T-helper 22 cell (primary cell): ENCODE results near the gene FNDC1.

ENCODE experiments used
- DNase-seq: peaks from one replicate; pipeline ENCODE4 v3.0.0-alpha.2; 2020; ENCODE audit warnings: low read depth

The FNDC1 gene

DNA sequence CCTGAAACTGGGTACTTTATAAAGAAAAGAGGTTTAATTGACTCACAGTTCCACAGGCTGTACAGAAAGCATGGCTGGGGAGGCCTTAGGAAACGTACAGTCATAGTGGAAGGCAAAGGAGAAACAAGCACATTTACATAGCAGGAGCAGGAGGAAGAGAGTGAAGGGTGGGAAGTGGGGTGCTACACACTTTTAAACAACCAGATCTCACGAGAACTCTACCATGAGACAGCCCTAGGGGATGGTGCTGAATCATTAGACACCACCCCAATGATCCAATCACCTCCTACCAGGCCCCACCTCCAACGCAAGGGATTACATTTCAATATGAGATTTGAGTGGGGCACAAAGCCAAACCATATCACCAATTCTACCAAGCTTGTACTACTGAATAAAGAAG lies 7.4 kb upstream of the FNDC1 start:
- DNase-seq, result no peak

DNA sequence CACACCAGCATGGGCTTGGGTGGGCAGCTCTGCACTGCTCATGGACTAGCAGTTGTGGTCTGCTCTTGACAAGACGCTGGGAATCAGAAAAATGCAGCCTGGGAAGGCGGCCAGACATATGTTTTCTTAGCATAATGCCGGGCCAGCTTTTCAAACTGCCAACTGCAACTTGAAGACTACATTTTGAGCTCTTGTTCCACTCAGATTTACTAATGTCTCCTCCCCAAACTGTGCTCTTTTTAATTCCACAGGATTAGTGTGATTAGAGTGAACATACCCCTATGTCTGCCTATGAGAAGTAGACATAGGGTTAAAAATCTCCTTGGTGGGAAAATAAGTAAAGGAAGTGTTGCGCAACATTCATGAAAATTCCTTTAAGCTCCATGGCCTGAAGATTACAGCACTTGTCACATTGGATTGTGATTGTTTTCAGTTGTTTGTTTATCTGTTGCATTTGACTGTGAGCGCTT lies 5.3 kb upstream of the FNDC1 start:
- no peak for DNase-seq

DNA sequence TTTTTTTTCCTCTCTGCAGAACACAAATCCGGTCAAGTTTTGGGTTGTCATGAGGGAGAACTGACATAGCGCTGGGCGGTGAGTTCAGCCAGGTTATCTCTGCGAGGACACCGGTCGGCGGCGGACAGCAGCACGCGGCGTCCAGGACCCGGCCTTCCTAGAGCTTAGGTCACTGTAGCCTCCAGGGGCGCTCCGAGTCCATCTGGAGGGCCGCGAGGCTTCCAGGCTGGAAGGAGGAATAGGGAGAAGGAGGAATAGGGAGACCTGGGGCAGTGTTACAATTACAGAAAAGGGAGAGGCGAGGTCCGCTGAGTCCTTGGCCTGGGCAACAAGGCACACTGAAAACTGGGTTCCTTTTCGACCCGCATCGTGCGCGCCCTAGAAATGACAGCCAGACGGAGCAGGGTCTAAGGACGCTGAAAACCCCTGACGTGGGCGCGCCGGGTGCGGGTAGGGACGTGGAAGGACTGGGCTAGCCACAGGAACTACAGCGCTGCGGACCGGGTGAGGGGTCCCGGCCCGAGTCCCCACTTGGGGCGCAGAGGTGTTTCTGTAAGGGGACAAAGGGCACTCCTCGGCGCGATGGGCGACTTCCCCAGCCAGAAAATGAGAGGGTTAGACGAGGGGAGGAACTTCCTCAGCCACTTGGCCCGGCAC lies 536 bp upstream of the FNDC1 start:
- no peak for DNase-seq

DNA sequence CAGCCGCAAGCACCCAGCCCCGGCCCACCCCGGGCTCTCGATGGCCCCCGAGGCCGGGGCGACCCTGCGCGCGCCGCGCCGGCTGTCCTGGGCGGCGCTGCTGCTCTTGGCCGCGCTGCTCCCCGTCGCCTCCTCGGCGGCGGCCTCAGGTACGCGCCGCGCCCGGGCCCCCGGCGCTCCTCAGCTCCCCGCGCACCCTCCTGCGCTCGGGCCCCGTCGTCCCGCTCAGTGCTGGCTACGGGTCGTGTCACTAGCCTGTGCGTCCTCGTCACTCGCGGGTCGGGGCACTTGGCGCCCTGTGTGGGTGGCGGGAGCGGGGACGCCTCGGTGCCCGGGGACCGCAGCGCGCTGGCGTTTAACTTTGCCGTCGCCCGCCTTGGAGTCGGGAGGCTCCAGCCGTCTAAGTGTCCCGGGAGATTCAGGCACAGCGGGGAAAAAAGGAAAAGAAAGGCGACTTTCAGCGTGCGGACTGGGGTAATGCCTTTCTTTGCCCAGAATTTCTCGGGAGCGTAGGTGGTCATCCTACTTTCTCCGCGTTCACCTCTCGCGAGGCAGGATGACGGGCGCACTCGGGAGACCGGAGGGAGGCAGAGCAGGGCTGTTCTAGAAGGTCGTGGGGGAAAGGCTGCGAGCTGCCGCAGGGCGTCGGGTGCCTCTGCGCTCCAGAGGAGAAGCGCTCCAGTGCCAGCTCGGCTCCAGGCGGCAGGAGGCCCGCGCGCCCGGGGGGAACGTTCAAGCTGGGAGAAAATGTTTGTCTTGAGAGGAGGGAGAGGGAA lies 545 bp downstream of the FNDC1 start:
- DNase-seq, result no peak

DNA sequence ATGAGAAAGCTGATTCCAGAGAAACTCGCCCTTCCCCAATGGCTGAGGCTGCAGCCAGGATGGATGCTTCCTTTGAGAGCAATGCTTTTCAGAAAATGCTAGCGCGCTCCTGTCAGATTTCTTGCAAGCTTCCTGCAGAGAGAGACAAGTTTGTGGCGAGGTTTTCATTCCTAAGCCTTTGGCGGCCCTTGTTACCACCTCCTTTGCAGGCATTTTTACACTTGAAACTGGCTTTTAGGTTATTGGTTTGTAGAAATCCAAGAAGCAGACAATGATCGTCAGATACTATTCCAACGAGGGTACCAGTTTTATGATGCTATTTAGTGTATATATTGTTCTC lies 1.1 kb downstream of the FNDC1 start:
- no peak for DNase-seq

DNA sequence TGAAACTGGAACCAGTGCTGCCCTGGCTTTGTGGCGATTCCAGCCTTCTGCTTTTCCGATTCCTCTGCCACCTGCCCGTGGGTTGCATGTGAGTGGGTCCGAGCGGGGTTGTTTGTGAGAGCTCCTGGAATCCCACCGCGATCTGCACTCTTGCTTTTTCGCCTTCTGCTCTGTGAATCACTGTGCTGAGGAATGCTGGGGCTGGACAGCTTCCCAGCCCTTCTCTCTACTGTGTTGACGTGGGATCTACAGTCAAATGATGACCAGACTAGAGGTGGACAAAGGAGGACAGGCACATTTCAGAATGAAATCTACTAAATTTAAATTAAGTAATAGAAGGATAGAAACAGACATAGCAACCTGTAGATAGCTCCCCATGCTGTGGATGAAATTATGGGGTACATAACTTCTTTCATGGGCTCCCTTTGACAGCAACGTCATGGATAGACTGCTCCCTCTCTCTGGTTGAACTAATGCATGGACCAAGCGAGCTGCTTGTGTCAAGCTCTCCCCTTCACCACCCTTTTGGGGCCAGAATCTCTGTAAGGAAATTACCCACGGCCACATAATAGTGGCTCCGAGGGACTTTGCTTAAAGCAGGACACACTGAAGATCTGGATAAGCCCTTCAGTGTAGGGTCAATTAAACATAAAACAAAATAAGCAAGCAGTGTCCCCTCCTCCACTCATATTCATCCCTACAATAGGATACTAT lies 2.0 kb downstream of the FNDC1 start:
- no peak for DNase-seq

DNA sequence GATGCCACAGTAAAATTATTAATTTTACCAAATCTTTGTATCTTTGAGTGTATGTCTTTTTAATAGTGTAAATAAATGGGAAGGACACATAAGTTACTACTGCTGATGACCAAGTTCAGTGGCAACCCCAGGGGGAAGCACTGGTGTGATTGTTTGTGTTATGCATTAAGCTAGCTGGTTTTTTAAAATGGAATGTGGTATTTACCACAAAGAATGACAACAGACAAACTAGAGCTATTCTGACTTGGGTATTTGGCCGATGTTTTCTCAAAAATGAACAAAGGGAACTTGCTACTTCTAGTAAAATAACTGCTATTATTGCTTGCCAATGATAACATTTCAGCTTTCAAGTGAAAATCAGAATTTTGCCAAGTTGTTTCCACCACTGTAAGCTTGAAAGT lies 2.9 kb downstream of the FNDC1 start:
- DNase-seq, result no peak

DNA sequence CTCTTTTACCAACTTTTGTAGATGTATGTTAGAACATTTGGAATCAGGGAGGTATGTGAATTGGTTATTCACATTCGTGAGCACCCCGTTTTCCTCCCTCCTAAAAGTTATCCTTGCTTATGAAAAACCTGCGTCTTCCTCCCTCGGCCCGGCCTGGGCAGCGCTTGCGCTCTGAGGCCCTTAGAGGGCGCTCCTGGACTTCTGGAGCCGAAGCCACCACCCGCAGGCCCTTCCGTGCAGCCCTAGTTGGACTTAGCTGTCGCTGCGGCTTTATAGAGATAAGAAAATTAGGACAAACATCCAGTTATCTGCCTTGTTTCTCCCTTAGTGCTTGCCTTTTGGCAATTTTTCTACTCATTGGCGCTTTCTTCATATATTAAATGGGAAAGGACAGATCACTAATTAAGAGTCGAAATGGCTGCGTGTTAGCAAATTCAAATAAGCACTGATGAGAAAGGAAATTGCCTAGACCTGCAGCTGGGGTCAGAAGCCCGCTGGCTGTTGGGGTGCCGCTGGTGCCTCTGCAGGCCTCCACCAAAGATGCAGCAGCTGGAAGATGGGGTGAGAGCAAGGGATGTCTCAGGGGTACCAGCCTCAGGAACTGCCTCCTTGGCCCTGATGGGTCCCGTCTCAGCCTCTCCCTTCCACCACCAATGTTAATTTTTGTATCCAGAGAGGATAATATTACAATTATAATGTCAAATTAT lies 5.2 kb downstream of the FNDC1 start:
- peak; percentile 13 for DNase-seq

DNA sequence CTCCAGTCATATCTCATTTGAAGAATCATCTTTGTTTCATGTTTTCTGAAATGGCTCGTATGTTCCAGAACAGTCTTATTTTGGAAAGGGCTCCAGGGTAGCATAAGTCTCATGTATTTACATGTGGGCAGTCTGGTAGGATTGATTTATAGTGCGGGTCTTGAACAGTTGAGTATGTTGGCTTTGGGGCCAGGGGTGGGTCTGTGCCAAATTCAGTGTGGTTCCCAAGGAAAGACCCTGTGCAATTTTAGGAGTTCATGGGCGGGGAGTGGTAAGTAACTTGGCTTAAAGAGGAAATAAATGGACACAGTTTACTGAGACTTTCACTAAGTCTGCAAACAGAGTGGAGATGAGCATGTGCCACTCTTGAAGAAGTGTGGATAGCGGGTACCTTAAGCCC lies 7.7 kb downstream of the FNDC1 start:
- no peak for DNase-seq

DNA sequence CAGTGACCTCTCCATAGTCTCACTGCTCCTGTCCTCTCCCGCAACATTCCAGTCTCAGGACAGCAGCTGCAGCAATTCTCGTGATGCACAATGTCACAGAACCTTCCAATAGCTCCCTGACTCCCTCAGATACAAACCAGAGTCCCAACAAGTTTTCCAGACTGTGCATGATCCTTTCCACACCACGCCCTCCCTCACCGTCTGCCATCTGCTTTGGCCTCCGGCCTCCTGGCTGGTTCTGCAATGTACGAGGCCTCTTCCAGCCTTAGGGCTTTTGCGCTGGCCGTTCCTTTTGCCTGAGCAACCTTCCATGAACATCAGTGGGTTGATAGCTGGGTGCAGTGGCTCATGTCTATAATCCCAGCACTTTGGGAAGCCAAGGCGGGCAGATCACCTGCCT lies 9.6 kb downstream of the FNDC1 start:
- no peak for DNase-seq

DNA sequence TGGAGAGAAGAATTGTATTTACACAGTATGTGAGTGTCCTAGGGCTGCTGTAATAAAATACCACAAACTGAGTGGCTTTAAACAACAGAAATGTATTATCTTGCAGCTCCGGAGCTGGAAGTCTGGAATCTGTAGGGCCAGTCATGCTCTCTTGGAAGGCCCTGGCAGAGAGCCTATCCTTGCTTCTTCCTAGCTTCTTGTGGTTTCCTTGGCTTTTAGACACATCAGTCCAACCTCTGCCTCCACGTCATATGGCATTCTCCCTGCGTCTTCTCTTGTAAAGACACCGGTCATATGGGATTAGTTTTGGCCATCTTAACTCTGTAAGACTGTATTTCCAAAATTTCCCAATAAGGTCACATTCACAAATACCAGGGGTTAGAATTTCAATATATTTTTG lies 10.8 kb downstream of the FNDC1 start:
- no peak for DNase-seq

DNA sequence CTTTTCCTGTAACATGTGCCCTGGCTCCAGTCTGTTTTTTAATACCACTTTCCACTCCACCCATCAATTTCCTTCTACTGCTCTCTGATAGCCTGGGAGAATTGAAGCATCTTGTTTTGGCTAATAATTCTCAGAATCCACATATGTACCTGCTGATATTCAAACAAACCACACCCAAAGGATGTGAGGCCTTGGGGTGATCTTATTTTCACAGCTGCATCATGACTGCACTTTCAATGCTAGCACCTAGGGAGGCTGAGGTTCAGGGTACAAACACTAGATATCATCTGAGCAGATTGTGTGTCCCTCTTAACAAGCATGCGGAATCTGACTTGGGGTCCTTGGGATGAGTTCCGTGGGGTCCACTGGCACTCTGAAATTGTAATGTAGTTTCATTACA lies 12.7 kb downstream of the FNDC1 start:
- no peak for DNase-seq

DNA sequence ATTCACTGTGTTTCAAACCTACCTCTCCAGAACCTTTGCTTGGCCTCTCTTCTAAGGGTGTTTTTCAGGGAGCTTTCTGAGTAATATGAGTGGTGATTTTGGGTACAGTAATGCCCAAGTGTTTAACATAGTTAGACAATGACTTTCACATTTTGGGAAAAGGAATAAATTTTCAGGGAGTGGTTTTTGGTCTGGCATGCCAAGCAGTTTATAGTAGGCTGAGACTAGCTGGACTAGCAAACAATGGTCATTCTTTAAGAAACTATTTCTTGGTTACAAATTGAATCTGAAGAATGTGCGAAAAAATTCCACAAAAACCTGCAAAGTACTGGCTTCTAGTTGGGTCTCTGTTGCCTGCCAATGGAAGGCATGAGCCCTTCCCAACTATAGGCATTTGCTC lies 15.4 kb downstream of the FNDC1 start:
- DNase-seq, result no peak

DNA sequence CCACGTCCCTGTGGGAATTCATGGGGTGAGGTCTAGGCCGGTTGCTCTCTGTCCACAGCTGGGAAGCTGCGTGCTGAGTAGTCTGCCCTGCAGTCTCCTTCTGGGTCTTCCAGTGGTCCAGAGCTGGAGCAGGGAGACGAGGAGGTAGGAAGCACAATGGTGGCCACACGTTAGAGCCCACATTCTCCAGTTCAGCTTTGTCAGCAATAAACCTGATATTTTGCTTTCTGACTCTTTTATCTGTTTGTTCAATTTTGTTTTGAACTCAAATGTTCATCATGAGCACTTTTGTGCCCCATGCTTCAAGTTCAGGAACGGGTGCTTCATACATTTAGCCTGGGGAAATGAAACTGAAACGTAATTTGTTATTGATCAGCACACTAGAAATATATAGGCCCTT lies 21.3 kb downstream of the FNDC1 start:
- DNase-seq, result no peak

DNA sequence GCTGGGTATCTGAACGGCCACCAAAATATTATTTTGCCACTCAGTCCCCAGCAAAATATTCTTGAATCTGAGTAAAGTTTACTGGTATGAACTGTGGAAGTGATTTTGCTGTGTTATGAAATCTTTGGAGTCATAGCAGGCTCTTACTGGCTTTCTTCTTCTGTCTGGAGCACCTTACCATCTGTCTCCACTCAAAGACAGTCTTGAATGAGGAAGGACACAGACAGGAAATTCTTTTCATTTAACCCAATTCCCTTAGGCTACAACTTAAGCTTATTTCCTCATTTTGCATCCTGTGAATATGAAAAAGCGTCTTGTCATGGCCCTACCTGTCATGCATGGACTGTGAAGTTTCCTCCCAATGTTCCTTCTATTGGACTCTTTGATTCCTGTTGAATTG lies 24.7 kb downstream of the FNDC1 start:
- no peak for DNase-seq

DNA sequence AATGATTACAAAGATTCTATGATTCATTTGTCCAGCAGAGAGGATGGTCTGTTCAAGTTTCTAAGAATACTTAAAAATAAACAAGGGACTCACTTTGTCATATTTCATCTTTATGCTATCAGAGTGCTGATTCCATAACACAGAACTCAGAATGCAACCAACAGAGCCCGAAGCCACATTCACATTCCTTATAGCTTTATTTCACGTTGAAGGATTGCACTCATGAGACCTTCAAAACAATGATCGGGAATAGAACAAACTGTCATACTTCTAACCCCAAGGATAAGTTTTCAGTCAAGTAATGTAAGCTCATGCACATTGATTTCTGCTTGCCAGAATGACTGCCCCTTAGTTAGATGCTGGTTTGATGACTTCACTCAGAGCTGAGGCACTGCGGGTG lies 25.2 kb downstream of the FNDC1 start:
- DNase-seq, result no peak

DNA sequence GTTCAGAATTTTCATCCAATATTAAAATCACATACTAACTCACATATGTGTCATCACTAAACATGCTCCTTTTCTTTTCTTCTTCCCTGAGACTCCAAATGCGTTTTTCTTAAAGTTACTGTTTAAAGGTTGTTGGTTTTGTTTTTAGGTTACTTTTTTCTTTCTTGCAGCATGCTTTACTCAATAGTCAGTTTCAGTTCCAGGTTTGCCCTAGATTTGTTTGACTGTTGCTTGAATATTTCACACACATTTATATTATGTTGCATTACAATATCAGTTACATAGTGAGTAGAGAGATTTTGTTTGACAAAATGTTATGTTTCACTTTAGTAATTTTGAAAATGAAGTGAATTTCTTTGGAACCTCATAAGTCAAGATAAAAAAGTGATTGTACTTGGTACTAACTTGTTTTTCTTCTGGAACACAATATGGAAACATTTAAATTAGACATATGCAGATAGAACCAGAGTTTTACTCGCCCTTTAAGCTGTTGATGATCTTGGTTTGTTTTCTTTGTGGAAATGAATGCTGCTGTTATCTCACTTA lies 27.3 kb downstream of the FNDC1 start:
- no peak for DNase-seq

DNA sequence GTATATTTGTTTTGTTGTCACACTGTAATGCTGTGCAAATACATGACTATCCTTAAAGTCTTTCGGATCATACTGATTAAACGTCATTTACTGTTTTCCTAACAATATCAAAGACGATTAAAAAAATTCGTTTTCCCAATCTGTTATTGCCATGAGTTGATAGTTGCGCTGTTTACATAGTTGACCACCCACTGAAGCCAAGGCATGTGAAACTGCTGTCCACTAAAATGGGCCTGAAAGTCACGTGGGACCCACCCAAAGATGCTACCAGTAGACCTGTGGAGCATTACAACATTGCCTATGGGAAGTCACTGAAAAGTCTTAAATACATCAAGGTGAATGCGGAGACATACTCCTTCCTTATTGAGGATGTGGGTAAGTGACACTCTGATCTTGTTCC lies 28.1 kb downstream of the FNDC1 start:
- DNase-seq, result no peak

DNA sequence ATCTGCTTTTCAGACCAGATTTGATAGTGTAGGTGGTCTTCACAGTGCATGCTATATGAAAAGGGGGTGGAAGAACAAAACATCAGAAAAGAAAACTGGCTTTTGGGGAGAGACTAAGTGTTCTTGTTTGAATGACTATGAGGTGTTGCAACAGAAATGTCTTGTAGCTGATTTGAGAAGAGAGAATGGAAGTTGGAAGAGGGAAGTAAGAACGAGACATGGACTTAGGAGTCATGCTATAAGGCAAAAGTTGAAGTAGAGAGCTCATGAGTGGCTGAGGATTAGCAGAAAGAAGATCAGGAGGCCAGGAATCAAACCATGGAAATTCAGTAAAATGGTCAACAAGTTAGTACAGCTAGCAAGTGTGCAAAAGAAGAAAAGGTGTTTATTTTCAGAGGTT lies 32.1 kb downstream of the FNDC1 start:
- no peak for DNase-seq

DNA sequence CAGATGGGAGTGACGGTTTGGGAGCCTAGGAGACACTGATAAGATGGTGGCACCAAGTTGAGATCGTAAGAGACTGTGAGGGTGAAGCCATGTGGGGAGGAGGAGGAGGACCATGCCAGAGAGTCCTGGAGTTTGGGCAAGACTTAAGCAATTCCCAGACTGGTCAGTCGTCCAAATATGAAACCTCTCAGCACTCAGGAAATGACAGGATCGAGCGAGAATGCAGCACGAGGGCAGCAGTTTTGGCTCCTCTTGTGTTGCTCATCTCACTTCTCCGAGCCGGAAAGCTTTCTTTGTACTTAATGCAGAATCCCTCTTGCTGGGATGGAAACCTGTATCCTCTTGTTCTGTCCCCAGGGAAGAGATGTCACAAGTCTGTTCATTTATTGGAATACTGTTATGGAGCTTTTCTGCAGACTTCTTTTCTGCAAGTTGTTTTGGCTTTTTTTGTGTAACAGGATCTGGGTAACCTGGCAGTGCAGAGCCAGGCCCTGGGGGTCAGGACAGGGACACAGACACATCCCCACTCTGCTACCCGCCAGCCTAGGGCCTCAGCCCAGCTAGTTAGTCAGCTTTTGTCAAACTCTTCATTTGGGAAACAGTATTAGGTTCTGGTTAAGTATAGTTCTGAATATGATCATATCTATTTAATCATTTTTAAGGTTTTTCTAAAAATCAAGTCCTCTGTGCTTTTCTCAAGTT lies 34.3 kb downstream of the FNDC1 start:
- DNase-seq, result no peak

DNA sequence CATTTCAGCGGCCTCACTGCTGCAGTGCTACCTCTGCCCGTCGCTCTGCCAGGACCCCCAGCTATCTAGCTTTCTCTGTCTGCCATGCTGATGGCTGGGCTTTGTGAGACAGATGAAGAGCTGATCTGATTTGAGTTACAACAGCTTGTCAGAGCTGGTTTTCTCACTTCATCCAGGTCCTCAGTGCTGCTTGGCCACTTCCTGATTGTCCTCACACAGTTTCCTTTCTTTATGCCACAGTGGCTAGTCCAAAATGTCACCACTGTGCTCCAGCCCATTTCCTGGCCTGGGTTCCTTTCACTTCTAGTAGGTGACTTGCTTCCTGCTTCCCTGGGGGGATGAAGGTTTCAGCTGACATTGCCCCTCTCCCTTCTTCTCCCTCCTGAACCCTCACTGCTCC lies 35.4 kb downstream of the FNDC1 start:
- no peak for DNase-seq

DNA sequence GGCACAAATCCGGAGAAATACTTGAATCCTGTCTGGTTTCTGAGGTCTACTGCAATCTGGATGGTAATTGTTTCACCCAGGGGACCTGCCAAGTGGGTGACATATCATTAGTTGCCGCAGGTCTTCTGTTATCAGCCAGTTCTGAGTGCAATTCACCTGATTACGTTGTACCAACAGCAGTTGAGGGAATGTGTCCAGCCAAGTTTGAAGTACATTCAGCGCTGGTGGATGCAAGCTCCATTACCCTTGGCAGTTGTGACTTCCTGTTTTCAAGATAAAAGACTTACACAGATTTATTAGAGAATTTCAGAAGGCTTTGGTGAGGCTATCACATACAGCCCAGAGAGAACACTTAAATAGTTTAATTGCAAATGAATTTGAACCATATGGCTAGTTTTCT lies 42.8 kb downstream of the FNDC1 start:
- DNase-seq, result no peak
